Endothelial cell of umbilical vein (primary cell): ENCODE data around the gene PSD4. TPM values are rescaled to one million over a fixed set of nuclear protein-coding genes. Genes with fewer than 3 reads are reported as not detected.

ENCODE experiments used
- BruUV-seq: library from RNA; stranded (reverse); fragments of 400-500 nt; replicated peaks from 2 replicates; lab custom pipeline; 2021; lab: Mats Ljungman, UMichigan
- CTCF ChIA-PET: fragments of 300-600, 350-600 bp; sonication (Branson Sonifier 250); formaldehyde crosslinking; loops from one replicate; lab custom pipeline; 2021; ENCODE audit warnings: antibody characterized with exemption, inconsistent platforms; lab: Charles Lee
- POLR2A ChIA-PET: fragments of 300-600, 350-600 bp; sonication (Branson Sonifier 250); formaldehyde crosslinking; loops from one replicate; lab custom pipeline; 2021; ENCODE audit warnings: antibody characterized with exemption, inconsistent platforms; lab: Charles Lee
- DNase-seq: peaks from one replicate; pipeline ENCODE4 v3.0.0-alpha.2; 2011; ENCODE audit warnings: low read depth, low spot score
- FAIRE-seq: peaks from 2 replicates; lab custom pipeline; 2011; peaks lifted over from hg19 to GRCh38; lab: Jason Lieb, UNC
- H2AFZ ChIP-seq: 2 replicates; pipeline ENCODE4 v1.6.0; 2012; ENCODE audit warnings: low read depth, low read length, control low read depth, inconsistent platforms
- H3K27ac ChIP-seq: 2 replicates; pipeline ENCODE4 v1.5.1; 2011; ENCODE audit warnings: low read depth, mild to moderate bottlenecking, control low read depth, low read length, moderate library complexity; ENCODE audit not compliant: insufficient read depth
- H3K27me3 ChIP-seq, 2 experiments: 2 replicates each; pipeline versions ENCODE4 v1.6.0 to v1.6.1; 2011; ENCODE audit warnings: low read length in 2 of 2, mixed read lengths in 1 of 2; ENCODE audit not compliant: control insufficient read depth in 2 of 2, insufficient read depth in 2 of 2
- H3K36me3 ChIP-seq, 2 experiments: 2 replicates in 1 of 2; 3 replicates in 1 of 2; pipeline ENCODE4 v1.5.1; 2011; ENCODE audit warnings: low read length in 2 of 2, mild to moderate bottlenecking in 1 of 2, moderate library complexity in 1 of 2; ENCODE audit not compliant: control insufficient read depth in 2 of 2, insufficient read depth in 2 of 2; ENCODE audit errors: extremely low read depth in 1 of 2
- H3K4me1 ChIP-seq: 3 replicates; pipeline ENCODE4 v1.5.1; 2011; ENCODE audit warnings: mild to moderate bottlenecking, low read length; ENCODE audit not compliant: control insufficient read depth, insufficient read depth; ENCODE audit errors: extremely low read depth
- H3K4me2 ChIP-seq: 2 replicates; pipeline ENCODE4 v1.6.1; 2011; ENCODE audit warnings: low read length, control low read depth, mixed read lengths; ENCODE audit not compliant: insufficient read depth
- H3K4me3 ChIP-seq, 3 experiments: fragments of 200-600 bp in 1 of 3; sonication (generic), shearing (Covaris generic) in 1 of 3; replicated peaks in 1 of 3; 2 replicates each; pipeline ENCODE4 v1.5.1; 2011 to 2016; ENCODE audit warnings: control low read depth in 3 of 3, low read length in 3 of 3, mild to moderate bottlenecking in 2 of 3, inconsistent platforms in 1 of 3, low read depth in 1 of 3, moderate library complexity in 1 of 3; ENCODE audit not compliant: insufficient read depth in 1 of 3
- H3K79me2 ChIP-seq: 2 replicates; pipeline ENCODE4 v1.6.0; 2012; ENCODE audit warnings: low read length, inconsistent platforms; ENCODE audit not compliant: control insufficient read depth, insufficient read depth
- H3K9ac ChIP-seq: replicated peaks from 2 replicates; pipeline ENCODE3; 2011; ENCODE audit warnings: low read length, control low read depth; ENCODE audit not compliant: insufficient read depth; ENCODE audit errors: extremely low read depth
- H3K9me1 ChIP-seq: replicated peaks from 3 replicates; pipeline ENCODE4 v1.6.0; 2011; ENCODE audit warnings: mild to moderate bottlenecking, low read length; ENCODE audit not compliant: control insufficient read depth, insufficient read depth; ENCODE audit errors: extremely low read depth
- H3K9me3 ChIP-seq: replicated peaks from 2 replicates; pipeline ENCODE4 v1.5.1; 2012; ENCODE audit warnings: low read length, inconsistent platforms; ENCODE audit not compliant: control insufficient read depth, insufficient read depth
- H4K20me1 ChIP-seq: replicated peaks from 2 replicates; pipeline ENCODE3; 2011; ENCODE audit warnings: mild to moderate bottlenecking, low read length; ENCODE audit not compliant: control insufficient read depth, insufficient read depth; ENCODE audit errors: extremely low read depth
- EZH2 ChIP-seq: IDR thresholded peaks from 2 replicates; pipeline ENCODE4 v1.6.1; 2012; ENCODE audit warnings: borderline replicate concordance, low read depth, mild to moderate bottlenecking, moderate library complexity, low read length, inconsistent platforms; ENCODE audit not compliant: severe bottlenecking
- FOS ChIP-seq: IDR thresholded peaks from 2 replicates; pipeline ENCODE4 v1.6.1; 2011; ENCODE audit warnings: mild to moderate bottlenecking, low read length, moderate library complexity, borderline replicate concordance; ENCODE audit not compliant: insufficient read depth
- GATA2 ChIP-seq: IDR thresholded peaks from 2 replicates; pipeline ENCODE4 v1.7.0; 2011; ENCODE audit warnings: low read depth, mild to moderate bottlenecking, moderate library complexity, mixed read lengths, low read length; ENCODE audit not compliant: insufficient read length, insufficient read depth
- JUN ChIP-seq: IDR thresholded peaks from 2 replicates; pipeline ENCODE4 v1.6.1; 2011; ENCODE audit warnings: borderline replicate concordance, low read depth; ENCODE audit not compliant: insufficient read length, insufficient read depth
- MYC ChIP-seq: IDR thresholded peaks from one replicate; pipeline ENCODE4 v1.6.1; 2011; ENCODE audit warnings: mild to moderate bottlenecking, low read depth, low read length
- POLR2A ChIP-seq: IDR thresholded peaks from 2 replicates; pipeline ENCODE4 v1.6.1; 2012; ENCODE audit warnings: low read depth, mild to moderate bottlenecking, control low read depth, low read length
- dilution Hi-C: fragments of 300-500 bp; cut with MboI; formaldehyde crosslinking; loops from one replicate; pipeline ENCODE4 v1.15.0; 2019; ENCODE audit warnings: low sequenced_read_pairs; ENCODE audit not compliant: extremely low pct_ligation_motif_present
- intact Hi-C: fragments of 100-400 bp; cut with micrococcal nuclease; formaldehyde crosslinking; loops from one replicate; pipeline ENCODE4 v1.10.0; 2022
- polyA plus RNA-seq, 4 experiments: library from polyadenylated mRNA; depleted of rRNA in 3 of 4; stranded (reverse) in 3 of 4; unstranded in 1 of 4; fragments of >200 nt; gene quantifications; 2 replicates each; pipeline versions ENCODE4 v1.2.1 to v1.2.3, GENCODE V29; 2011 to 2012; ENCODE audit warnings: missing spikeins in 1 of 4
- total RNA-seq: library from RNA; stranded (reverse); gene quantifications from 2 replicates; pipeline ENCODE4 v1.2.3, GENCODE V29; 2021
- TF ChIP-seq, protein P1 (sequence below): IDR thresholded peaks from 2 replicates; pipeline ENCODE4 v1.6.1; 2011; ENCODE audit not compliant: insufficient read depth, insufficient read length

Gene PSD4
- total and polyA plus RNA-seq, 2 donors (not counting 3 experiments of a cell fraction or from before 2014, with no cell fraction given) = 0.01 to 0.24 TPM

DNA sequence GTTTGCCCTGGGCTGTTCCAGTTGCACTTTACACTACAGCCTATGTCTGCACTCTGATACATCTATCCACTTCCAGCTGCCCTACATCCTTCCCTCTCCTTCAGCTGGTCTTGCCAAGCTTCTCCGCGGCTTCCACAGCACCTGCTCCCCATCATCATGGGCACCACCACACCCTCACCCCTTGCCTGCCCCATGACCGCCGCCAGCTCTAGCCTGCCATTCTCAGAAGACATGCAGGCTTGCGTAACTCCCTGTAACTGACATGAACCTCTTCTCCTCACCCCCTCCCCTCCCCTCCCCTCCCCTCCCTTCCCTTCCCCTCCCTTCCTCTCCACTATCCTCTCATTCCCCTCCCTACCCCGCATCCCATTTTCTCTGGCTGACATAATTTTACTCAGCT, 59.0 kb downstream of the PSD4 start:
- Histone ChIP-seq H3K4me2 (no peak overlapping the region), H4K20me1 (no peaks in the 10 kb centered on the region), H3K9me3 (no peaks in the 10 kb centered on the region), H3K4me3 (no peak overlapping the region), H3K9me1 (no peaks in the 10 kb centered on the region), H3K9ac (no peak overlapping the region), H3K79me2 (no peaks in the 10 kb centered on the region), H3K36me3 (no peaks in the 10 kb centered on the region), H3K4me1 (no peaks in the 10 kb centered on the region), H3K27ac (no peak overlapping the region), H3K27me3 (no peaks in the 10 kb centered on the region), H2AFZ (no peak overlapping the region)
- DNase-seq (no peak), FAIRE-seq (no peak)
- no TSS peak for BruUV-seq
- POLR2A ChIA-PET = interaction anchor here (1.1 kb wide), 1 partner anchor 16 kb away, joined by 5 read pairs; no protein-coding TSS in a partner anchor
- intact Hi-C loops (no loop called here), dilution Hi-C loops (no loop called here)
- no peak for TF ChIP-seq POLR2A
- TF ChIP-seq, protein P1, sequence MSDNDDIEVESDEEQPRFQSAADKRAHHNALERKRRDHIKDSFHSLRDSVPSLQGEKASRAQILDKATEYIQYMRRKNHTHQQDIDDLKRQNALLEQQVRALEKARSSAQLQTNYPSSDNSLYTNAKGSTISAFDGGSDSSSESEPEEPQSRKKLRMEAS = no peak
- no peak for TF ChIP-seq EZH2
- TF ChIP-seq GATA2 = no peak
- TF ChIP-seq FOS = no peak
- no peak for TF ChIP-seq MYC
- TF ChIP-seq JUN = no peak
- CTCF ChIA-PET = interaction anchor here (1.3 to 2.1 kb wide), 3 partner anchors 12 to 29 kb away, joined by 3 to 7 read pairs (median 5); no protein-coding TSS in a partner anchor
